Hematopoietic multipotent progenitor cell treated with erythropoietin and hydrocortisone succinate and interleukin-3 and kit ligand, for 4 days (in vitro differentiated cells): Measurements from ENCODE around the gene PRKAR1B.
"Not testable (repeated sequence)": the region's sequence is repeated elsewhere in the genome, so short reads cannot be mapped to it uniquely, and the experiment has no call there.

Source experiments
- DNase-seq: peaks from one replicate; pipeline ENCODE4 v3.0.0-alpha.2; 2015

Gene PRKAR1B

GRCh38 chr7:618539-619367 lies 108.3 kb downstream of the PRKAR1B start:
- DNase-seq, result peak; percentile 86

DNA sequence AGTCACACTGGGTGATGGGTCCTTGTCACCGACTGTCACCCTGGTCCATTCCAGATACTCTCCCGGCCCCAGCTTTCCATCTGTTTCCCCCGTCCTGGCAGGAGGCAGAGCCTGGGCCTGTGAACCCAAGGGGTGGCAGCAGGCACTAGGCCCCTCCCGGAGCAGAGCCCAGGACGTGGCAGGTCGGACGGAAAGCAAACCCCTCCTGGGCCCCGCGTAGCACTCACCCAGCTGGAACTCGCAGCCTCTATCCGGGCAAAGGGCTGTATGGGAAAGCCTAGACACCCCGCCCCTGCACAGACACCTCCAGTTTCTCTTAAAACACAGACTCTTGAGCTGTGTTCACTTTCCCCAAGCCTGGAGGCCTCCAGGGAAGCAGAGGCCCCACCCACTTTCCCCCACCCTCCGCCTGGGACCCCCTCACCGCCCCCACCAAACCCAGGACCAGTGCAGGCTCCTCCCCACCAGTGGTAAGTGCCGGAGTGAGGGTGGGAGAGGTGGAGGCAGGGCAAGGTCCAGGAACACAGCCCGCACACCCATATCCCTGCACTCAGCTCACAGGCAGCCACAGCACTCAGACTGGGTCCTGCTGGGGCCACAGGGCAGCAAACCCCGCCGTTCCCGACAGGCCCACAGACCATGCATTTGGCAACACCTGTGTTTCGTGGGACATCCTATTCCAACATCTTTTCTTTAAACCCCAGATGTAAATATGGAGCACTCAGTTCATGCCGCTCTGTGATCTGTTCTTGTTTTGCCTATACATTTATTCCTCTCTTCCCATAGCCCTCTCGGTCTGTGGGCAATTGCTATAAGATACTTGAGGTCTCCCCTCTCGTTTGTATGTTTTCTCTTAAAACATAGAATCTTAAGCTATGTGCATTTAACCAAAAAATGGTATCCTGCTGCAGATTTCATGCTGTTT lies 109.2 kb downstream of the PRKAR1B start:
- DNase-seq, result no peak

DNA sequence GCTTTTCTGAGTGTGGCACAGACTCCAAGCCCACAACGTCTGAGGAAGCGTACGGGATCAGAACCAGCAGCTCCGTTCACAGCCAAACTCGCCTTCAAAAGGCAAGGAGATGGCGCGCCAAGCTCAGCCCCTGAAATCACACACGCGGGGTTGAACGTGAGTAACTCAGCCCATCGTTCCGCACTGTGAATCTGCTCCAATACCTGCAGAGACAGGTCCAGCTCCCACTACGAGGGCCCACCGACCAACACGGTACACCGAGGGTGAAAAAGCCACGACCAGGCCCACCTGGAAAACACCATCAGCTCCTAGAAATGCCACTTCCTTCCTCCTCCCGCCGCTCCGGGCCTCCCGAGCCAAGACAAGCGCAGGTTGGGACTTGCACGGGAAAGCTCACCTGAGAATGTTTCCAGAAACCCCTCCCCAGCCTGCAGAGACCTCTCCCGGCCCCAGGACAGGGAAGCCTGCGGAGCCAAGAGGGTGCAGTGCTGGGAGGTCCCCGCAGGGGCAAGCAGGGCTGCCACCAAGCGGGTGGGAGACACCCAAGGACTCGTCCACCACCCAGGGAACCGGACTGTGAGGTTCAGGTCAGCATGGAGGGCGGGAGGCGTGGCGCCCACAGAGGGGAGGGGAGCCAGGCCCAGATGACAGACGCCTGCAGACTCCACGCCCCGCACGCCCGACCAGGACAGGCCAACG lies 113.5 kb downstream of the PRKAR1B start:
- no peak for DNase-seq

GRCh38 chr7:611837-612236 lies 115.2 kb downstream of the PRKAR1B start:
- DNase-seq, result not testable (repeated sequence)

GRCh38 chr7:611281-611810 lies 115.7 kb downstream of the PRKAR1B start:
- no peak for DNase-seq

GRCh38 chr7:610531-611280 lies 116.4 kb downstream of the PRKAR1B start:
- DNase-seq, result peak; percentile 53

- no peak for DNase-seq
These were observed 116.9 kb downstream of the PRKAR1B start for GRCh38 chr7:610141-610530.

DNA sequence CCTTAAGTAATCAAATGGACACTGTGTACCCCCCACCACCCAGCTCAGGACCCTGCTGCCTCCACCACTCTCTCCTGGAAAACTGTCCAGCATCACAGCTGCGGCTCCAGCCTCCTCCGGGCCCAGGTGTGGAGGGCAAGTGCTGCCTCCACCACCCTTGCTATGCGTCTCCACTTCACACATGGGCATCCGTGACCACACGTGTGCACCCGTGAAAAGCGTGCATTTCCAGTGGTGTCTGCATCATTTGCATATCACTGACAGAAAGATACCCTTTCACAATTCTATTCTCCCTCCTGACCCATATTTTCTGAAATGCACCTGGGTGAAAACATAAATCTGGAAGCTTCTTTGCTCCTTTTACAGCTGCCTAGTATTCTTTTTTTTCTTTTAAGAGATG lies 117.7 kb downstream of the PRKAR1B start:
- no peak for DNase-seq

DNA sequence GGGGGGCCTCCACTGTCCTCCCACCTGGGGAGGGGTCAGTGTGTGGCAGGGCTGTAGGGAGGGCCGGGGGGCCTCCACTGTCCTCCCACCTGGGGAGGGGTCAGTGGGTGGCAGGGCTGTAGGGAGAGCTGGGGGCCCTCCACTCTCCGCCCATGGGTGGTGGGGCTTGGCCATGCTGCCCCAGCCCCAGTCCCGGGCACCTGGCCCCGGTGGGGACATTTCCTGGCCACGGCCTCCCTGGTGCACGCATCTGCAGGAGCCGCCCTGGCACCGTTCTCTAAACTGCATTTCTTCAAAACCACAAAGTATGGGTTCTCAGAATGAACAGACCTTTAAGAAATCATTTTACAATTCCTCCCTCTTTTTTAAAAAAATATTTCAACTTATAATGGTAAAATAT lies 118.1 kb downstream of the PRKAR1B start:
- DNase-seq, result no peak

DNA sequence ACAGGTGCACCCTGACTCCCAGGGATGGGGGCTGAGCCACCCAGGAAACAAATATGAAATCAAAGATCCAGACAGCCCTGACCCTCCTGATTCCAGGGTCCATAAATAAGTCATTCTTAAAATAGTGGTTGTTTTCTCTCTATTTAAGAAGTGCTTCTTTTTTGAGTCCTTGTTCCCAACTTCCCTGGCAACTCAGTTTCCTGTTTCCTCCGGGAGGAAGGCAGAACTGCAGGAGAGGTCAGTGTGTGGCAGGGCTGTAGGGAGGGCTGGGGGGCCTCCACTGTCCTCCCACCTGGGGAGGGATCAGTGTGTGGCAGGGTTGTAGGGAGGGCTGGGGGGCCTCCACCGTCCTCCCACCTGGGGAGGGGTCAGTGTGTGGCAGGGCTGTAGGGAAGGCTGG lies 118.7 kb downstream of the PRKAR1B start:
- no peak for DNase-seq

- DNase-seq, result no peak
These were observed 119.1 kb downstream of the PRKAR1B start for GRCh38 chr7:607938-608337.

DNA sequence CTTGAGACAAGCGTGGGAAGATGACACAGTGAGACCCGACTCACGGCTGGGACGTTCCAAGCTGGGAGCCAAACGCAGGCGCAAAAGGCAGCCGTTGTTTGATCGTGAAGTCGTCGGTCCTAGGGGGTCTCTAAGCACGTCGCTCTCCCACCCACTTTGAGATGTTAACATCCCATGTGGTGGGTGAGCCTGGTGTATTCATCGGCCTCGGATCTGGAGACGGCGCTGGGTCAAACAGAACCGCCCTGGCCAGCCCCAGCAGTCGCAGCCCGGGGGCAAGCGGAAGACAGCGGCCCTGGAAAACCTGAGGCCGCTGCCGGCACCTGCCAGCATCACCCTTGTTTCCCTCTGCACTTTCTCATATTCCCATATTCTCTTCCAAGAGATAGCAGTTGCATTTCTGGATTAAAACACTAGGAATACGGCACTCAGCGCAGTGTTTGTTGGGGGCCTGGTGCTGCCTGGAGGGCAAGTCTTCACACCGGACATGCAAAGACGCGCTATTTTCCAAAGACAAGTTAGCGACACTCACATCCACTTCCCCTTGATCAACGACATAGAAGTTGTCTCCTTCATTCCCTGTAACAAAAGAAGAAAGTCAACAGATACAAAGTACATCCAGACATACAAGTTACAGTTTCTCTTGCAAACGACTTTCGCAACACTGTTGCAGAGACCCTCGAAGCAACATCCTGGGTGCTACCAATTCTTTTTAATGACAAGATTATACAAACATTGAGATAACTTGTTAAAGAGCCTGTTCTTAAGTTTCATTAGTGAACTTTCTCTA lies 121.2 kb downstream of the PRKAR1B start:
- DNase-seq, result no peak

- DNase-seq, result no peak
These were observed 122.1 kb downstream of the PRKAR1B start for GRCh38 chr7:604884-605531.

- peak; percentile 96 for DNase-seq
These were observed 122.8 kb downstream of the PRKAR1B start for GRCh38 chr7:604001-604883.

- peak; percentile 32 for DNase-seq
These were observed 123.7 kb downstream of the PRKAR1B start for GRCh38 chr7:603152-603951.

DNA sequence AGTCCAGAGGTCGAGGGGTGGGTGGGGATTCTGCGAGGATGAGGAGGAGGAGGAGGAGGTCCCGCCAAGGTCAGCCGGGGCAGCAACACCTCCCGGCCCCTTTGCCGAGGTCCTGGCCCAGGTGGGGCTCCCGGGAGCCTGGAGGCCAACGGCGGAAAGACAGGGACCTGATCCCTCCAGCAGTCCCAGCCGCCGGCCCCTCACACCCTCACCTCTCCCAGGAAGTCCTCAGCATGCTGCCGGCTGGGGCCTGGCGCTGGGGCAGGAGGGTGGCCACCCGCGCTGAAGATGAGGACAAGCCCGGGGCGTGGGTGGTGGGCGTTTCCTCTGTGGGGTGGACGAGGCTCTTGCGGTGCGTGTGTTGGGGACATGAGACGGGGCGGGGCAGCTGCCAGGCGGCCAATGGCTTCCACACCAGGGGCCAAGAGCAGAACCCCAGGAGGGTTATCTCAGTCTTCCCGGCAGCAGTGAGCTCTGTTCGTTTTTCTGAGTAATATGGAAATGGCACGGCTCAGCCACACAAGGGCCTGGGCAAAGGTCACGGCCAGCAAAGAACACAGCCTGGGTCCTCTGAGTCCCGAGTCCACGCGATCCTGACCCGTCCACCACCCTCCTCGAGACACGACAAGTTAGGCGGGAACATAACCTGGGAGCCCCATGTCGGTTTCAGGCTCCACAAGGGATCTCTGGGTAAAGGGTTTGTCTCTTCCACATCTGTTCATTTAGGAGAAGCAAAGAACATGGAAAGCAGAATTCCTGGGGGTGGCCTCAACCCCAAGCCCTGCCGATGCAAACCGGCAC lies 124.5 kb downstream of the PRKAR1B start:
- DNase-seq, result peak; percentile 87

DNA sequence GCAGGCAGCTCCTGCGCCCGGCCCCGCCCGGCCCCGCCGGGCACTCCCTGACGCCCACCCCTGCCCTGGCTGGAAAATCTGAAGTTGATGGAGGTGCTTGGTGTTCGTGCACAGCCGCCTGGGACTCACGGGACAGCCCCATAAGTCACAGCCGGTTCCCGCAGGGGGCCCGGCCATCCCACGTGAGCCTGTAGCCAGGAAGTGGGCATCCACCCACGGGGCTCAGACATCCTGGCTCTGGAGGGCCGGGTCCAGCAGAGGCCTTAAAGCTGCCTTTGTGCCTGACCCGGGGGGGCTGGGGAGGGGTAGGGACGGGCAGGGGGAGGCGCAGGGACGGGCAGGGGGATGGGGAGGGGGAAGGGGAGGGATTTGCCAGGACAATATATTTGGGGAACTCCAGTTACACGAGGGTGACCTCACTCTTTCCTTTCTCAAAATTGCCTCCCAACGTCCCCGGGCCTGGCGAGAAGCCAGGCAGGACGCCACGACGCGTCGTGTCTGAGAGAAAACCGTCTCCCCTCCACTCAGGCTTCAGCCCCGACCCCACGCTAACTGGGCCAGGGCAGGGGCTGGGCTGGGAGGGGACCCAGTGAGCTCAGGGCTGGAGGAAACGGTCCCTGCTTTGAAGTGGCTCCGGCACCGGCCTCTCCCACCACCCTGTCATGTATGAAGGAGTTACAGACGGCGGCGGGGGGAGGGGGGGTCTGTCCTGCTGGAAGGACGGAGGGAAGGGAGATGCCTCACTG lies 125.3 kb downstream of the PRKAR1B start:
- peak; percentile 76 for DNase-seq
